HG02884 (cell line): Measurements from ENCODE around the gene SYMPK.

ENCODE experiments used
- ATAC-seq: cut with Tn5 transposase; IDR thresholded peaks from one replicate; pipeline ENCODE4 v1.9.1; 2021; ENCODE audit warnings: mild to moderate bottlenecking, moderate library complexity; ENCODE audit not compliant: unreplicated experiment

The SYMPK gene

GRCh38 chr19:45768655-45768983 is 94.3 kb downstream of the SYMPK start:
- no peak for ATAC-seq

GRCh38 chr19:45767881-45768654 is 94.9 kb downstream of the SYMPK start:
- ATAC-seq, result no peak

- ATAC-seq, result no peak
These were observed 95.5 kb downstream of the SYMPK start for GRCh38 chr19:45767410-45767880.

- no peak for ATAC-seq
These were observed 96.0 kb downstream of the SYMPK start for GRCh38 chr19:45766869-45767346.

GRCh38 chr19:45766296-45766868 is 96.6 kb downstream of the SYMPK start:
- no peak for ATAC-seq

- no peak for ATAC-seq
These were observed 97.1 kb downstream of the SYMPK start for GRCh38 chr19:45765702-45766295.
